ENCODE data around the gene CLDN9.

Gene CLDN9

DNA sequence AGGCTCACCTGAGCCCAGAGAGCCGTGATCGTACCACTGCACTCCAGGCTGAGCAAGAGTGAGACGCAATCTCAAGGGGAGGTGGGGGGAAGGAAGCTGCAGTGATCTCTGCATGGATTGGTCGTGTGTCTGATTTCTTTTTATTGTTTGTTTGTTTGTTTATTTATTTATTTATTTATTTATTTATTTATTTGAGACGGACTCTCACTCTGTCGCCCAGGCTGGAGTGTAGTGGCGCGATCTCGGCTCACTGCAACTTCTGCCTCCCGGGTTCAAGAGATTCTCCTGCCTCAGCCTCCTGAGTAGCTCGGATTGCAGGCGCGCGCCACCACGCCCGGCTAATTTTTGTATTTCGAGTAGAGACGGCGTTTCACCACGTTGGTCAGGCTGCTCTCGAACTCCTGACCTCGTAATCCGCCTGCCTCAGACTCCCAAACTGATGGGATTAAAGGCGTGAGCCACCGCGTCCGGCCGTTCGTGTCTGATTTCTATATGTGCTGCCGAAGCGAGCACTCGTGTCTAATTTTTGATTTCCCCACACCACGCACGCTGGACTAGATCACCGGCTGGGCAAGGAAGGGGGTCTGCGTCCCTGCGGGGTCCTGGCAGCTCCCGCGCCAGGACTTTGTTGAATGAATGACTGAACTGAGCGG is 7.0 kb downstream of the CLDN9 start:
- DNase-seq (ENCODE audit: low spot score), result no peak

- peak; percentile 87 for DNase-seq (ENCODE audit: low spot score)
Measured at GRCh38 chr16:3020247-3020603, 7.5 kb downstream of the CLDN9 start, which contains the start of gene TNFRSF12A. TNFRSF12A (plus strand) TSS chr16:3020368; CDS start chr16:3020398, 30 bp downstream.

DNA sequence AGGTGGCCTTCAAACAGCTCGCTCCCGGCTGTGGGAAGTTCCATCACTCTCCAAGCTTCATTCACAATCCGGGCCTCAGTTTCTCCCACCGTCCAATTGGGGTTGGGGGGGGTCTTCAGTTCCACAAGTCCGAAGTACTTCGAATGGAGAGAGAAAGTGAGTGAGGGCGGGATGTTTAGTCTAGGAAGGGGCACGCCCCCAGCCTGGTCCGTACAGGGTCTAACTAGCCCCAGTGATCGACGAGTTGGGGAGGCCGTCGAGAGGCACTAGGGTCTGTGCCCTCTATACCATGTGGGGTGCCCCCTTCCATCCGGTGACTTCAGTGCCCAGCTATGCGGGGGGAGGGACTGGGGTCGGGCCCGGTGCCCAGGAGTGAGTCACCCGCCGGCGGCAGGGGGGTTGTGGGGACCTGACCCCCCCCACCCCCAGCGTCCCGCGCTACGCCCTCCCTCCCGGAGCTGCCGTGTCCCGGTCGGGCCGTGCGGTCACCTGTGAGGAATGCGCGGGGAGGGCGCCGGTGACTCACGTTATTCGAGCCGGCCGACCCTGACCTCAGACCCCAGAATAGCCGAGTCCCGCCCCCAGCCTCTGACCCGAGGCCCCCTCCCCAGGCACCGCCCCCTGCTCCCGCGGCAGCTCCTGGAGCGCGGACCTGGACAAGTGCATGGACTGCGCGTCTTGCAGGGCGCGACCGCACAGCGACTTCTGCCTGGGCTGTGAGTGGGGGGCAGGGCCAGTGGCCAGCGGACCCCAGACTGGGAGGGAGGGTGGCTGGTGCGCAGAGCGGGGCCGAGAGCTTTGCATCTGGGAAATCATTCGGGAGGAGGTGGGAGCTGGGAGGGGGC is 8.1 kb downstream of the CLDN9 start:
- no peak for DNase-seq (ENCODE audit: low spot score)

DNA sequence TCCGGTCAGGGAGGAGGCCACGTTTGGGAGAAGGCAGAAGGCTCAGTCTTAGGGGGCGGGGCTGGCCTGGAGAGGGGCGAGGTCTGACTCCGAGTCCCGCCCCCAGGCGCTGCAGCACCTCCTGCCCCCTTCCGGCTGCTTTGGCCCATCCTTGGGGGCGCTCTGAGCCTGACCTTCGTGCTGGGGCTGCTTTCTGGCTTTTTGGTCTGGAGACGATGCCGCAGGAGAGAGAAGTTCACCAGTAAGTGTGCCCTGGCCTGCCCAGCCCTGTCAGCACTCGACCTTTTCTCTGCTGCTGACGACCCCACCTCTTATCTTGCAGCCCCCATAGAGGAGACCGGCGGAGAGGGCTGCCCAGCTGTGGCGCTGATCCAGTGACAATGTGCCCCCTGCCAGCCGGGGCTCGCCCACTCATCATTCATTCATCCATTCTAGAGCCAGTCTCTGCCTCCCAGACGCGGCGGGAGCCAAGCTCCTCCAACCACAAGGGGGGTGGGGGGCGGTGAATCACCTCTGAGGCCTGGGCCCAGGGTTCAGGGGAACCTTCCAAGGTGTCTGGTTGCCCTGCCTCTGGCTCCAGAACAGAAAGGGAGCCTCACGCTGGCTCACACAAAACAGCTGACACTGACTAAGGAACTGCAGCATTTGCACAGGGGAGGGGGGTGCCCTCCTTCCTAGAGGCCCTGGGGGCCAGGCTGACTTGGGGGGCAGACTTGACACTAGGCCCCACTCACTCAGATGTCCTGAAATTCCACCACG is 8.9 kb downstream of the CLDN9 start:
- DNase-seq (ENCODE audit: low spot score), result peak; percentile 82

GRCh38 chr16:3022208-3022683 is 9.5 kb downstream of the CLDN9 start:
- DNase-seq (ENCODE audit: low spot score), result no peak

GRCh38 chr16:3022684-3023414 is 10.1 kb downstream of the CLDN9 start:
- DNase-seq (ENCODE audit: low spot score), result no peak

DNA sequence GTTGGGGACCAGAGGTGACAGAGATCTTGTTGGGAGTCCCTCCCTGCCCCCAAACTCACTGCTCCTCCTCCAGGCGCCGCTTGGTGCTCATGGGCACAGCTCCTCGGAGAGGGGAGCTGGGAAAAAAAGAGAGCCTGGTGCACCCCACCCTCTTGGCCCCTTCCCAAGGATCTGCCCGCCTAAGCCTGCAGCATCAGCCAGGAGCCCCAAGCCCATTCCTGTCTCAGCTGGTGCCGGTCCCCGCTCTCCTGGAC is 10.6 kb downstream of the CLDN9 start:
- no peak for DNase-seq (ENCODE audit: low spot score)

- DNase-seq (ENCODE audit: low spot score), result peak; percentile 89
Measured at GRCh38 chr16:3023669-3024478, 11.2 kb downstream of the CLDN9 start, which contains the start of the genes HCFC1R1 and THOC6. HCFC1R1 (minus strand) TSS chr16:3023942; CDS start chr16:3023941, 1 bp downstream. THOC6 (plus strand) TSS chr16:3024035; CDS start chr16:3024327, 292 bp downstream.

DNA sequence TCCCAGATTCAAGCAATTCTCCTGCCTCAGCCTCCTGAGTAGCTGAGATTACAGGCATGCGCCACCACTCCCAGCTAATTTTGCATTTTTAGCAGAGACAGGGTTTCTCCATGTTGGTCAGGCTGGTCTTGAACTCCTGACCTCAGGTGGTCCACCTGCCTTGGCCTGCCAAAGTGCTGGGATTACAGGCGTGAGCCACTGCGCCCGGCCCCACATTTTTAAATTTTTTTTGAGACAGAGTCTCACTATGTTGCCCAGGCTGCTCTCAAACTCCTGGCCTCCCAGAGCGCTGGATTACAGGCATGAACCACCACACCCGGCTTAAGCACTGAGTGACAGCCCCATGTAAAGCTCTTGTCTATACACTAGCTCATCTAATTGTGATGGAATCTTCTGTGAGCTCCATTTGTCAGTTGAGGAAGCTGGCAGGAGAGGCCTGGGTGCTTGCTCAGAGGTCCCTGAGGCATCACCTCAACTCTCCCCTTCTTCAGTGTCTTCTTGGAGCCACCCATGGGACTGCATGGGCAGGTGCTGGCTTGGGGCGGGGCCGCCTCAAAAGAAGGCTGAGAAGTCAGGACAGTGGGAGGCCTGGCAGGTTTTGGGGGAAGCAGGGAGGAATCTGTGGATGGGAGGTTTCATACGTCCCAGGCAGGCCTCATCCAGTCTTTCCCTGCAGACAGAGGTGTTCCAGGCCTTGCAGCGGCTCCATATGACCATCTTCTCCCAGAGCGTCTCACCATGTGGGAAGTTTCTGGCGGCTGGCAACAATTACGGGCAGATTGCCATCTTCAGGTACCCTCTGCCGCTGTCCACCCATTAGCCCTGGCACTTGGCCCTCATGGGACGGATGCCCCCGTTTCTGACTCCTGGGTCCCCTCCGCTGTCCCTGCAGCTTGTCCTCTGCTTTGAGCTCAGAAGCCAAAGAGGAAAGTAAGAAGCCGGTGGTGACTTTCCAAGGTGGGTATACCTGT is 12.6 kb downstream of the CLDN9 start:
- no peak for DNase-seq (ENCODE audit: low spot score)

- DNase-seq (ENCODE audit: low spot score), result no peak
Measured at GRCh38 chr16:3026003-3026378, 13.3 kb downstream of the CLDN9 start.

- DNase-seq (ENCODE audit: low spot score), result no peak
Measured at GRCh38 chr16:3026609-3027488, 14.1 kb downstream of the CLDN9 start.

DNA sequence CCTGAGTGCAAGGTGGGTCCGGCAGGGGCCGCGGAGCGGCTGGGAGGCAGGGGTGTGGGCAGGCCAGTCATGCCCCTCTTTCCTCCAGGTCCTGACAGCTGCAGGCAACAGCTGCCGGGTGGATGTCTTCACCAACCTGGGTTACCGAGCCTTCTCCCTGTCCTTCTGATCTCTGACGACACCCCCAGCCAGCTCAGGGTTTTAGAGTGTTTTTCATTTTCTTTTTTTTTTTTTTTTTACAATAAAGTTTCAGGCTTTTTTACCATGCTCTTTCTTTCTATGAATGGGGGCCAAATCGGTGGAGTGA is 14.7 kb downstream of the CLDN9 start:
- no peak for DNase-seq (ENCODE audit: low spot score)

GRCh38 chr16:3027983-3028715 is 15.4 kb downstream of the CLDN9 start:
- DNase-seq (ENCODE audit: low spot score), result peak; percentile 94

- DNase-seq (ENCODE audit: low spot score), result no peak
Measured at GRCh38 chr16:3028716-3029319, 16.1 kb downstream of the CLDN9 start.

DNA sequence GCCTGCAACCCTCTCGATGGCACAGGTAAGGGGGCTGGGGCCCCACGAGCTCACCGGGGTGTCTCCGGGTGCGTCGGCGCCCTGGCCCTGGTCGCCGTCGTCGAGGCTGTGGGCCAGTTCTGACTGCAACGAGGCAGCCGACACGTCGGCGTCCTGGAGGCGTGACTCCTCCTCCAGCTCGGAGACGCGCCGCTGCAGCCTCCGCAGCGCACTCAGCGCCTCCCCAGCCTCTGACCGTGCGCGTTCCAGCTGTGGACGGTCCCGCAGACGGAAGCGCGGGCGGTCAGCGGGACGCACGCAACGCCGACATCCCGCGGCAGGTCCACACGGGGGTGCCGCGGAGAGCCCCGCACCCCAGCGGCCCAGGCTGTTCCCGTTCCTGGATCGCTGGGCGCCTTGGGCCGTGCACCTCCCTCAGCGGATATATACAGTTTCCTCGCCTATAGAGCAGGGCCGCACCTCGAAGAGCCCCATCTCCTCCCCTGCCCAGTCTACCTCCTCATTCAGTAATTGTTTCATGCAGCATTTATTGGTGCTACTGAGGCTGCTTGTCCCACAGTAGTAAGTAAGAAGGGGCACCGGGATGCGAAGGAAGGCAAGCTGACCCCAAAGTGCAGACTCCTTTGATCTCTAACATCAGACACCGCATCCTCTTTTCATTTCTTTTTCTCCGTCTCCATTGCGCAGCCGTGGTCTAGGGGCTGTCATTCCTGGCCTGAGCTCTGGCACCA is 16.9 kb downstream of the CLDN9 start:
- DNase-seq (ENCODE audit: low spot score), result no peak

- DNase-seq (ENCODE audit: low spot score), result no peak
Measured at GRCh38 chr16:3030222-3031212, 17.8 kb downstream of the CLDN9 start.
